Lower lobe of right lung (tissue), 2 donors: Measurements from ENCODE around the gene LLPH. TPM values are rescaled to one million over a fixed set of nuclear protein-coding genes. Genes with fewer than 3 reads are reported as not detected.

Experiments
- ATAC-seq, 2 donors: fragments of 200-7000 bp; cut with Tn5 transposase; one replicate each; pipeline ENCODE4 v1.9.1; 2020 to 2022; ENCODE audit warnings: mild to moderate bottlenecking in 2 of 2, moderate library complexity in 2 of 2
- DNase-seq: peaks from one replicate; pipeline ENCODE4 v3.0.0-alpha.2; 2020
- H3K27ac ChIP-seq: fragments of 200-600 bp; one replicate; pipeline ENCODE4 v1.8.0; 2022
- H3K27me3 ChIP-seq: fragments of 200-600 bp; one replicate; pipeline ENCODE4 v1.8.0; 2022; ENCODE audit warnings: low read depth
- H3K36me3 ChIP-seq: fragments of 200-600 bp; one replicate; pipeline ENCODE4 v1.8.0; 2022; ENCODE audit warnings: mild to moderate bottlenecking
- H3K4me1 ChIP-seq: fragments of 200-600 bp; one replicate; pipeline ENCODE4 v1.8.0; 2022
- H3K4me3 ChIP-seq: fragments of 200-600 bp; one replicate; pipeline ENCODE4 v1.8.0; 2022; ENCODE audit warnings: mild to moderate bottlenecking
- H3K9me3 ChIP-seq: fragments of 200-600 bp; one replicate; pipeline ENCODE4 v1.8.0; 2022
- CTCF ChIP-seq: fragments of 200-600 bp; IDR thresholded peaks from one replicate; pipeline ENCODE4 v1.8.0; 2022; ENCODE audit warnings: antibody characterized with exemption, mild to moderate bottlenecking
- intact Hi-C: fragments of 100-400 bp; cut with DNase I; formaldehyde crosslinking; loops from one replicate; pipeline ENCODE4 v1.11.0; 2022
- total RNA-seq: library from RNA; stranded (reverse); fragmentation: NEBNext Ultra II Directional; extraction: Animal tissue kit (Norgen Biotek cat#: 25700); gene quantifications from one replicate; pipeline ENCODE4 v1.2.1, GENCODE V29; 2021
- donor health status: DM: no; HTN: yes; CAD: no; lungs with severe emphysema.

LLPH gene
- total RNA-seq, 1 donor from 2014 or later = 19.3 TPM

- no peaks in the 10 kb centered on the region for H3K9me3 ChIP-seq
- intact Hi-C loops = no loop called here
- peaks cover 43% of the 10 kb centered on the region for H3K36me3 ChIP-seq
- no peak overlapping the region for H3K27ac ChIP-seq
- no peaks in the 10 kb centered on the region for H3K27me3 ChIP-seq
- ATAC-seq = peak; percentile 61 to 83
- DNase-seq = peak; percentile 60
- peak; percentile 32 for TF ChIP-seq CTCF
- H3K4me3 ChIP-seq = no peak overlapping the region
- H3K4me1 ChIP-seq = peaks cover 10% of the 10 kb centered on the region
Measured at GRCh38 chr12:66149702-66150398, 19.3 kb upstream of the LLPH start.

GRCh38 chr12:66144791-66145754, 14.5 kb upstream of the LLPH start:
- DNase-seq (no peak), ATAC-seq (peak; percentile 94 to 96)
- peaks cover 16% of the 10 kb centered on the region for H3K9me3 ChIP-seq
- H3K27me3 ChIP-seq = no peaks in the 10 kb centered on the region
- intact Hi-C loops = no loop called here
- peak overlapping the region; percentile 48 for H3K27ac ChIP-seq
- H3K4me1 ChIP-seq = peaks cover 23% of the 10 kb centered on the region
- H3K4me3 ChIP-seq = peak overlapping the region; percentile 10
- H3K36me3 ChIP-seq = peaks cover 56% of the 10 kb centered on the region
- TF ChIP-seq CTCF = peak; percentile 74

GRCh38 chr12:66143868-66144267, 13.3 kb upstream of the LLPH start:
- DNase-seq (no peak), ATAC-seq (no peak)
- Histone ChIP-seq H3K4me1 (peaks cover 23% of the 10 kb centered on the region), H3K9me3 (peaks cover 16% of the 10 kb centered on the region), H3K27me3 (no peaks in the 10 kb centered on the region), H3K4me3 (no peak overlapping the region), H3K27ac (peak overlapping the region; percentile 48), H3K36me3 (peaks cover 62% of the 10 kb centered on the region)
- no peak for TF ChIP-seq CTCF
- intact Hi-C loops = no loop called here

GRCh38 chr12:66142826-66143225, 12.3 kb upstream of the LLPH start:
- peaks cover 16% of the 10 kb centered on the region for H3K9me3 ChIP-seq
- ATAC-seq (no peak), DNase-seq (no peak)
- H3K4me1 ChIP-seq = peaks cover 23% of the 10 kb centered on the region
- TF ChIP-seq CTCF = no peak
- H3K27me3 ChIP-seq = no peaks in the 10 kb centered on the region
- intact Hi-C loops = no loop called here
- no peak overlapping the region for H3K4me3 ChIP-seq
- H3K27ac ChIP-seq = no peak overlapping the region
- peaks cover 61% of the 10 kb centered on the region for H3K36me3 ChIP-seq

- H3K27me3 ChIP-seq = no peaks in the 10 kb centered on the region
- peaks cover 23% of the 10 kb centered on the region for H3K4me1 ChIP-seq
- no peak overlapping the region for H3K27ac ChIP-seq
- H3K4me3 ChIP-seq = no peak overlapping the region
- H3K36me3 ChIP-seq = peaks cover 65% of the 10 kb centered on the region
- no peak for TF ChIP-seq CTCF
- intact Hi-C loops = no loop called here
- ATAC-seq = no peak
- DNase-seq = no peak
- peaks cover 16% of the 10 kb centered on the region for H3K9me3 ChIP-seq
Measured at GRCh38 chr12:66141299-66141698, 10.7 kb upstream of the LLPH start.
